HCT116 (cell line): ENCODE results near the gene GRK1.

Experiments used
- CEBPB ChIP-seq: IDR thresholded peaks from 2 replicates; pipeline ENCODE4 v1.6.1; 2012; ENCODE audit warnings: low read depth
- CTCF ChIP-seq, 3 experiments: fragments of 200-600 bp in 1 of 3; sonication (generic) in 1 of 3; IDR thresholded peaks in 2 of 3; conservative IDR thresholded peaks in 1 of 3; 2 replicates each; pipeline ENCODE4 v1.5.1; 2012 to 2017; ENCODE audit warnings: low read depth in 2 of 3, low read length in 2 of 3, antibody characterized with exemption in 1 of 3, borderline replicate concordance in 1 of 3, control low read depth in 1 of 3, mild to moderate bottlenecking in 1 of 3, mixed read lengths in 1 of 3, mixed run types in 1 of 3, moderate library complexity in 1 of 3; ENCODE audit not compliant: insufficient read depth in 1 of 3
- EZH2 ChIP-seq: fragments of 200-600 bp; sonication (generic); IDR thresholded peaks from 2 replicates; pipeline ENCODE4 v1.6.1; 2017; ENCODE audit warnings: antibody characterized with exemption, mixed run types

DNA sequence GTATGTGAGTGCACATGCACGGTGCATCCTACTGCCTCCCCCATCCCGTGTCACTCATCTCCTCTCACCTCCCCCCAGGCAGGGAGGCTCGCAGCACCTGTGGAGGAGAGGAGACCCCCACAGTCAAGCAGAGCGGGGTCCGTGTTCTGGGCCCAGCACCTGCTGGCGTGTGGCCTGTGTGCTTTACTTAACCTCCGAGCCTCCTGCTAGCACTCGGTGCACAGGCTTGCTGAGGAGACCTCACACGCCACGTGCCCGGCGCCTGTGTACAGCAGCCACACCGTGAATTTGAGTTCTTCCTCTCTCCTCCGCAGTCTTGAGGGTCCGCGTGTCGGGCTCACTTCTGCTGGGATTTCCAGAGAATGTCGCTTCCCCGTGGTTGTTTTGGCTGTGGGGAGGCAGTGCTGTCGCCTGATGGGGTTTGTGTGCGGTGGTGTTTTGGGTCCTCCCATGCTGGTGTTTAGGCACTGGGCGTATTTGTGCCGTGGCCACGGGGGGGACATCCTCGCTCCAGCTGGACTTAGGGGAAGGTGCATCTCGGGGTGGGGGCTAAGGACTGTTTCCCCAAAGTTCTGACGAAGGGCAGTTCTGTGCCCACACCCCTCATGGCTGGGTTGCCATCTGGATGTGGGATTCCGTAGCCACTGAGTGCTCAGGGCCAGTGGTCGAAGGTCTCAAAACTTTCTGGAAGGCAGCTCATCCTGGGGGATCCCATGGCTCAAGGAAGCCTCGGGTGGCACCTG, 57.2 kb downstream of the GRK1 start:
- no peak for TF ChIP-seq CEBPB
- TF ChIP-seq CTCF (IDR thresholded peaks at IDR 0.05 in 2 of 3, conservative IDR thresholded peaks at IDR 0.05 in 1 of 3; ENCODE audit: borderline replicate concordance in 1 of 3, insufficient read depth in 1 of 3, low read depth in 2 of 3, low read length in 2 of 3) = no peak
- TF ChIP-seq EZH2 = no peak
